ENCODE measurements around the gene MAP2K4. TPM values are rescaled to one million over a fixed set of nuclear protein-coding genes. Genes with fewer than 3 reads are reported as not detected.

MAP2K4 gene
- total RNA-seq, 3 donors from 2014 or later: 27.0 to 47.5 (median 32.7) TPM

DNA sequence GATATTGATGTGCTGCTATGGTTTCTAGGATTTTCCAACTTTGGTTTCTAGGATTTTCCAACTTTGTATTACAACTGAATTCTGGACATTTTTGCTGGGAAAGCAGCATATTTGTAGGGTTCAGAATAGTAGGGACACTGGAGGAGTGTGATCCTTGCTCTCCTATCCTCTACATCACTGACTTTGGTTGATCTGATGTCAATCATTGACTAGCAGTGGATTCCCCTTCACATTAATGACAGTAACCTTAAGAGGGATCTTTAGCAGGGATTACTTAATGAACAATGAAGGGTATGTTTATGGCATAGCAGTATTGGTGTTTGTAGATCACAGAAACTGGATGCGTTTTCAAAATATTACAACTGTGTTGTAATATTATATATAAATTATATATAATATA is 67.4 kb downstream of the MAP2K4 start:
- H3K9me3 ChIP-seq: no peaks in the 10 kb centered on the region
- no peak for ATAC-seq

DNA sequence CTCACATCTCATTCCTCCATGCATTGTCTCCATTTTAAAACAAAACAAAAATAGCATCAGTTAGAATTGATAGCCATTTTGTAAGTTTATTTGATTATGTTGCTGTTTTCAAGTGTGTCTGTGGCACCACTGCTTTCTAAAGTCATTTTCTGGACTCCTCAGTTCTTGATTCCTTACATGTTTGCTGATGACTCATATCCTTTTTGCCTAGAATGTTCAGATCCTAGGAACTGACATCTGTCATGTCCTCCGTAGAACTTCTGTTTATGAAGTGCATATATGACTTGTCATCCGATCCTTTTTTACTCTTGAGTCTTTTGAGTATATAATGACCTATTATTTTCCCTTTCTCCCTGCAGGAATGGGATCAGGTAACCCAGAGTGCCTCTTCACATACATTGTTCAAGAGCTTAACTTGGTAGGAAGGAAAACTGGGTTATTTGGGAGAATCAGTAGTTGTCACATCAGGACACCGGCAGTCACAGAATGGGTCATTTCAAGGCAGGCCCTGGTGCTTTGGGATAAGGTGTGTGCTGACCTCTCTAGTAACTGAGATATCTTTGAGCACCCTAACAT is 69.2 kb downstream of the MAP2K4 start:
- DNase-seq: no peak
- intact Hi-C loops (cut with DNase I, micrococcal nuclease): no loop called here
- Histone ChIP-seq H3K36me3 (ENCODE audit: low read depth) (no peaks in the 10 kb centered on the region), H3K9me3 (no peaks in the 10 kb centered on the region), H3K4me3 (no peak overlapping the region), H3K4me1 (ENCODE audit: low read depth) (no peaks in the 10 kb centered on the region)
- ATAC-seq: no peak
- TF ChIP-seq, protein P1, sequence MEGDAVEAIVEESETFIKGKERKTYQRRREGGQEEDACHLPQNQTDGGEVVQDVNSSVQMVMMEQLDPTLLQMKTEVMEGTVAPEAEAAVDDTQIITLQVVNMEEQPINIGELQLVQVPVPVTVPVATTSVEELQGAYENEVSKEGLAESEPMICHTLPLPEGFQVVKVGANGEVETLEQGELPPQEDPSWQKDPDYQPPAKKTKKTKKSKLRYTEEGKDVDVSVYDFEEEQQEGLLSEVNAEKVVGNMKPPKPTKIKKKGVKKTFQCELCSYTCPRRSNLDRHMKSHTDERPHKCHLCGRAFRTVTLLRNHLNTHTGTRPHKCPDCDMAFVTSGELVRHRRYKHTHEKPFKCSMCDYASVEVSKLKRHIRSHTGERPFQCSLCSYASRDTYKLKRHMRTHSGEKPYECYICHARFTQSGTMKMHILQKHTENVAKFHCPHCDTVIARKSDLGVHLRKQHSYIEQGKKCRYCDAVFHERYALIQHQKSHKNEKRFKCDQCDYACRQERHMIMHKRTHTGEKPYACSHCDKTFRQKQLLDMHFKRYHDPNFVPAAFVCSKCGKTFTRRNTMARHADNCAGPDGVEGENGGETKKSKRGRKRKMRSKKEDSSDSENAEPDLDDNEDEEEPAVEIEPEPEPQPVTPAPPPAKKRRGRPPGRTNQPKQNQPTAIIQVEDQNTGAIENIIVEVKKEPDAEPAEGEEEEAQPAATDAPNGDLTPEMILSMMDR (IDR thresholded peaks at IDR 0.05): no peak

More for the DNA sequence above, 67.4 kb downstream of the MAP2K4 start:
- DNase-seq: no peak
- Histone ChIP-seq H3K36me3 (ENCODE audit: low read depth) (no peaks in the 10 kb centered on the region), H3K4me3 (no peak overlapping the region), H3K4me1 (ENCODE audit: low read depth) (no peaks in the 10 kb centered on the region)
- intact Hi-C loops (cut with DNase I, micrococcal nuclease): no loop called here
- TF ChIP-seq, protein P1 (IDR thresholded peaks at IDR 0.05): no peak

DNA sequence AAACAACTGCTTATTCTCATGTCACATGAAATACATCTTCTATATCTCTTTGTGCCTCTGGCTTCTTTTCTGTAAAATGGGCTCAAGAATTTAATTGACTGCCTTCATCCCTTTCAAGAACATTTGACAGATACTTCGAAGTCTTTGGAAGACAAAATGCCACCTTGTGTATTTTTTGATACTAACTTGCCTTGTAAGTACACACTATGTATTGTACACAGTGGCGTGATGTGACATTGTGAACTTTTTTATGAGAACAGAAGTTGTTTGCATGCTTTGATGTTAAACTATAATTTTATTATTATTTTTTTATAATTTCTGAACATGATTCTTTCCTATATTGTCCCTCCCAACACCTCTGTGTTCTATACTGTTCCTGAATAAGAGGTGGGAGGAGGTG is 73.7 kb downstream of the MAP2K4 start:
- Histone ChIP-seq H3K9me3 (no peaks in the 10 kb centered on the region), H3K4me1 (ENCODE audit: low read depth) (no peaks in the 10 kb centered on the region), H3K4me3 (no peak overlapping the region), H3K36me3 (ENCODE audit: low read depth) (no peaks in the 10 kb centered on the region)
- DNase-seq (no peak), ATAC-seq (no peak)
- TF ChIP-seq, protein P1 (IDR thresholded peaks at IDR 0.05): no peak
- intact Hi-C loops (cut with DNase I, micrococcal nuclease): no loop called here

DNA sequence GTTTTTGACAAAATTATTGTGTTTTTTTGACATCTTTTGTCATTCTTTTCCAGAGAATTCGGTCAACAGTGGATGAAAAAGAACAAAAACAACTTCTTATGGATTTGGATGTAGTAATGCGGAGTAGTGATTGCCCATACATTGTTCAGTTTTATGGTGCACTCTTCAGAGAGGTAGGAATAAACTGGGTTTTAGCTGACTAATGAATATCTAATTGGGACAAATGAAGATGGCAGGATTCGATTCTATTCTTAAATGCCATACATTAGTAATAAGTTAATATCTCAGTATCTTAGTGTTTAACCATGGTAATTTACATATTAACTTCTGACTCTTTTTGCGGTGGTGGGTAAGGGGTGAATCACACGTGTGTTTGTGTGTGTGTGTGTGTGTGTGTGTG is 74.8 kb downstream of the MAP2K4 start:
- no peak for ATAC-seq
- TF ChIP-seq, protein P1 (IDR thresholded peaks at IDR 0.05): no peak

DNA sequence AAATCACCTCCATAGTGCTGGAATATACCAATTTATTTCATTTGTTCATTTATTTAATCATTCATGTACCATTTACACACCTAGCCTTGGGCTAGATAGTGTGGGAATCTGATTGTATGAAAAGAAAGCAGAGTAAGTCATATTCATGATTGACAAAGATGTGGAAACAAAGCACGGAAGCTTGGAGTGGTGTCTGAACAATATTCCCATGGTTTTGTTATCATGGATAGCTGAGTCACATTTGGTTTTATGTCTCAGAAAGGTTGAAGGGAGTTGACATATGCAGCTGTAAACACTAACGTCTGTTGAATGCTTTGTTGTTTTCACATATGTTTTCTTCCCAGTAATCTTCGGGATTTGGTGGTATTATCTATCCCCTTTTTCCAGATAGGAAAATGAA is 76.6 kb downstream of the MAP2K4 start:
- H3K4me1 ChIP-seq (ENCODE audit: low read depth): no peaks in the 10 kb centered on the region
- H3K9me3 ChIP-seq: no peaks in the 10 kb centered on the region
- no peak overlapping the region for H3K4me3 ChIP-seq
- ATAC-seq (no peak), DNase-seq (no peak)
- TF ChIP-seq, protein P1 (IDR thresholded peaks at IDR 0.05): no peak
- intact Hi-C loops (cut with DNase I, micrococcal nuclease): no loop called here
- no peaks in the 10 kb centered on the region for H3K36me3 ChIP-seq (ENCODE audit: low read depth)

More for the DNA sequence above, 74.8 kb downstream of the MAP2K4 start:
- Histone ChIP-seq H3K4me1 (ENCODE audit: low read depth) (no peaks in the 10 kb centered on the region), H3K36me3 (ENCODE audit: low read depth) (no peaks in the 10 kb centered on the region), H3K4me3 (no peak overlapping the region), H3K9me3 (no peaks in the 10 kb centered on the region)
- intact Hi-C loops (cut with DNase I, micrococcal nuclease): no loop called here
- no peak for DNase-seq

DNA sequence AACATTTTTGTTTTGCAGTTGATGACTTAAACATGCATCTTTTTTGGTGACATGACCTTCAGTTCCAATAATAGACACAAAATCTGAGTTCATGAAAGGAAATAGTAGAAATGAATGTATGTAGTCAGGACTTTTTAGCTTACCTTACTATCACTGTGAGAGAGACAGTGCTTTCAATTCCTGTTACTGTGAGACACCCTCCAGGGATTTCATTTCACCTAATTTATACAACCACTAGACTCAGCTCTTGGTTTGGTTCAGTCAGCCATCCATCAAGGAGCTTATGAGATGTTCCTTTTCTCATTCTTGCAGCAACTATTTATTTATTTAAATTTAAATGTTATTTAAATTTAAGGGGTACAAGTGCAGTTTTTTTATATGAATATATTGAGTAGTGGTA is 77.9 kb downstream of the MAP2K4 start:
- intact Hi-C loops (cut with DNase I, micrococcal nuclease): no loop called here
- ATAC-seq: no peak
- no peak overlapping the region for H3K4me3 ChIP-seq

More for the DNA sequence above, 77.9 kb downstream of the MAP2K4 start:
- H3K4me1 ChIP-seq (ENCODE audit: low read depth): no peaks in the 10 kb centered on the region
- TF ChIP-seq, protein P1 (IDR thresholded peaks at IDR 0.05): no peak
- H3K9me3 ChIP-seq: no peaks in the 10 kb centered on the region
- no peaks in the 10 kb centered on the region for H3K36me3 ChIP-seq (ENCODE audit: low read depth)
- no peak for DNase-seq

Data from mucosa of descending colon (tissue), 3 donors.